Measurements from ENCODE around the gene LRFN4.

Gene LRFN4

DNA sequence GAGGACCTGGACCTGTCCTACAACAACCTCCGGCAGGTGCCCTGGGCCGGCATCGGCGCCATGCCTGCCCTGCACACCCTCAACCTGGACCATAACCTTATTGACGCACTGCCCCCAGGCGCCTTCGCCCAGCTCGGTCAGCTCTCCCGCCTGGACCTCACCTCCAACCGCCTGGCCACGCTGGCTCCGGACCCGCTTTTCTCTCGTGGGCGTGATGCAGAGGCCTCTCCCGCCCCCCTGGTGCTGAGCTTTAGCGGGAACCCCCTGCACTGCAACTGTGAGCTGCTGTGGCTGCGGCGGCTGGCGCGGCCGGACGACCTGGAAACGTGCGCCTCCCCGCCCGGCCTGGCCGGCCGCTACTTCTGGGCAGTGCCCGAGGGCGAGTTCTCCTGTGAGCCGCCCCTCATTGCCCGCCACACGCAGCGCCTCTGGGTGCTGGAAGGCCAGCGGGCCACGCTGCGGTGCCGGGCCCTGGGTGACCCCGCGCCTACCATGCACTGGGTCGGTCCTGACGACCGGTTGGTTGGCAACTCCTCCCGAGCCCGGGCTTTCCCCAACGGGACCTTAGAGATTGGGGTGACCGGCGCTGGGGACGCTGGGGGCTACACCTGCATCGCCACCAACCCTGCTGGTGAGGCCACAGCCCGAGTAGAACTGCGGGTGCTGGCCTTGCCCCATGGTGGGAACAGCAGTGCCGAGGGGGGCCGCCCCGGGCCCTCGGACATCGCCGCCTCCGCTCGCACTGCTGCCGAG lies 1.5 kb downstream of the LRFN4 start:
- DNase-seq (ENCODE audit: low spot score), result no peak

- DNase-seq (ENCODE audit: low spot score), result no peak
Measured at GRCh38 chr11:66858939-66859685, 2.2 kb downstream of the LRFN4 start.

GRCh38 chr11:66859686-66860448 lies 3.0 kb downstream of the LRFN4 start:
- no peak for DNase-seq (ENCODE audit: low spot score)

GRCh38 chr11:66860449-66860831 lies 3.6 kb downstream of the LRFN4 start:
- DNase-seq (ENCODE audit: low spot score), result no peak

- no peak for DNase-seq (ENCODE audit: low spot score)
Measured at GRCh38 chr11:66861038-66861773, 4.3 kb downstream of the LRFN4 start.

DNA sequence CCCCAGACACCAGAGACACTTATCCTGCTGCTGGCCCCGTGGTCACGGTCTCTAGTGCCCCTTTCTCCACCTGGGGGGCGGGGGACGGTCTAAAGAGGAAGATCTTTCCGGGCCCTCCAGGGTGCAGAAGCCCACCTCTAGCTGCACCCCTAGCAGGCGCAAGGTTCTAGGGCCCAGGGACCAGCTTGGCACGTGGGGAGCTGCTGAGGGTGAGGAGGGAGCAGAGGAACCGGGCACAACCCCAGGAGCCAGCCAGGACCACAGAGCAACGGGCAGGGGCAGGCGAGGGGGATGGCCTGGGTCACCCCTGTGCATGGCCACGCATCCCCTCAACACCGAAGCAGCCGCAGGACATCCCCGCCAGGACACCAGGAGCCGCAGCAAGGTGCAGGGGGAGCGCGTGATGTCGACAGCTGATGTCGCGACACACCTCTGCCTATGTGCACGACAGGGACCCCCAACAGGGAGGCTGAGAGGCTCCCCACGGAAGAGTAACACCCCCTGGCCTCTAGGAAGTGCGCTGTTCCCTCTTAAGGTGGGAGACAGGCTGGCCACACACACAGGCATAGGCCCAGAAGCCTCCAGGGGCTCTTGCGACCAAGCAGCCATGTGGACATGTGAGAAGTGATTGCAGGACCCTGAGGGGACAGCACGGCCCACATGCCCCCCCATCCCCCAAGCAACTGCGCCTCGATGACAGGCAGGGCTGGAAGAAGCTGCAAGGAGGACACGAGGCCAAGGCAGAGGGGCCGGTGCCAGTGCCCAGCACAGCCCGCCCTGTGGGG lies 5.1 kb downstream of the LRFN4 start:
- no peak for DNase-seq (ENCODE audit: low spot score)

DNA sequence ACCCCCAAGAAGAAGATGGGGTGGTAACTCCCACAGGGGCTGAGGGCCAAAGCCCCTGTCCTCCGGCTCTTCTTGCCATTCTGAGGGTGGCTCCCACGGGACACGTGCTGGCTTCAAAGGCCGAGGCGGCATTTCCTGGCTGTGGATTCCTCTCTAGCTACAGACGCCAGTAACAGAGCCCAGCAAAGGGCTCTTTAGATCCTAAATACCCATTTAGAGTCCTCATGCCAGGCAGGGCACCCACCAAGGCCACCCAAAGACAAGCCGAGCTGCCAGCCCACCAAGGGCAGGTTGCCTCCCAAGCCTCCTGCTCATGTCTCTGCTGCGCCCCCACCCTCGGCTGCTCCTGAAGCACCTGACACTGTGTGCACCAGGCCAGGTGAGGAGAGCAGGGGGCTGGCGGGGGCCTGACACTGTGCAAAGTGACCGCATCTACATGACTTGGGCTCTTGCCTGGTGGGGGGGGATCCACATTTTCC lies 5.7 kb downstream of the LRFN4 start:
- DNase-seq (ENCODE audit: low spot score), result no peak

DNA sequence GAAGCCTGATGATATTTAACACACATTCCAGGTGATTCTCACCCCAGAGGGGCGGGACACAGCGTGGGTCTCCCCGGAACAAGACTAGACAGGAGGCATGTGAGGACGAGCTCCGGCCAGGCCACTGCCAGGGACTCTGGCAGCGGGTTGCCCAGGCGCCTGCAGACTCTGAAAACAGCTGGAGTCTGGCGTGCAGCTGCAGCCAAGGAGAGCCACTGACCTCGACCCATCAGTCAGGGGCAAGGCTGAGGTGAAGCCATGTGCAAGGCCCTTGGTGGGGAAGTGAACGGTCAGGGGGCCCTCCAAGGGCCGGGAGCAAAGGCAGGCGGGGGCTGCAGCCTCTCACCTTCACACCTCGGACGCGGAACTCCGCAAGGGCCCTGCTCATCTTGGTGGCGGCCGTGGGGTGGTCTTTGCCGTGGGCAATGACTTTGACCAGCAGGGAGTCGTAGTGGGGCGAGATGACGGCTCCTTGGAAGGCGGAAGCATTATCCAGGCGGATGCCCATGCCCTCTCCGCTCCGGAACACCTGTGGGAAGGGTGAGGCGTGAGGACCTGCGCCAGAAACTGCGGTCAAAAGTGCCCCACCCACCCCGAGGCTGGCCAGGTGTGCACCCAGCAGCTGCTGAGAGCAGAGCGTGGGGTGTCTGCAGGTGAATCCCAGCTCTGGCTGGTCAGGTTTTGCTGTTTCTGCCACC lies 6.7 kb downstream of the LRFN4 start:
- no peak for DNase-seq (ENCODE audit: low spot score)

- no peak for DNase-seq (ENCODE audit: low spot score)
Measured at GRCh38 chr11:66864172-66864901, 7.5 kb downstream of the LRFN4 start.

DNA sequence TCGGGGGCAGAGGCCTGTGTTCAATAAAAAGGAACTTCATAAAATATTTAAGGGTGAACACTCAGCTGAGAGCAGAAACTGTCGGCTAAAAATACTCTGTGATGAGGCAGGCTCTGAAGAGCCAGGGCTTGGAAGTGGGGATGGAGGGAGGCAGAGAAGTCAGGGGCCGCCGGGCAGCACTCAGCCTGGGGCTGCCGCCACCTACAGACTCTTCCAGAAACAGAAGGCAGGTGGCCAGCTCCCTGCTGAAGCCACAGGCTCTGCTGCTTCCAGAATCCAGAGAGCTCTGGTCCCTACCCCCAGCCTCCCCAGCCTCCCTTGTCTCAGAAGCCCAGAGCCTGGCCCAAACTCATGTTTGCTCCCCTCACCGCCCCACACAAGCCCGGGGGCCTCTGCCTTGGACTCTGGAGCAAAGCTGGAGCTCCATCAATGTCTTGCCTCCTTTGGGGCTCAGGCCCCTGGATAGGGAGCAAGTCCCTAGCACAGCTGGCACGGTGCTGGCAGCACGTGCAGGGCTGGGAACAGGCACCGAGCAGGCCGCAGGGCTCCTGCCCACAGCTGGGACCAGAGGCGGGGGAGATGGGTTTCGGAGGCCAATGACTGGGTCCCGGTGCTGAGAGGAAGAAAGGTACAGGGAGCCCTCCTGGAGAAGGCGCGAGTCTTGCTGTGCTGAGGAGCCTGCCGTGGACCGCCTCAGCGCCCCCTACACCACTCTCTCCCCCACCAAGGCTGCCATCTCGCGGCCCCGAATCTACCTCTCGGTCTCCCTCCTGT lies 8.2 kb downstream of the LRFN4 start:
- DNase-seq (ENCODE audit: low spot score), result no peak

- no peak for DNase-seq (ENCODE audit: low spot score)
Measured at GRCh38 chr11:66866007-66866406, 9.1 kb downstream of the LRFN4 start.

DNA sequence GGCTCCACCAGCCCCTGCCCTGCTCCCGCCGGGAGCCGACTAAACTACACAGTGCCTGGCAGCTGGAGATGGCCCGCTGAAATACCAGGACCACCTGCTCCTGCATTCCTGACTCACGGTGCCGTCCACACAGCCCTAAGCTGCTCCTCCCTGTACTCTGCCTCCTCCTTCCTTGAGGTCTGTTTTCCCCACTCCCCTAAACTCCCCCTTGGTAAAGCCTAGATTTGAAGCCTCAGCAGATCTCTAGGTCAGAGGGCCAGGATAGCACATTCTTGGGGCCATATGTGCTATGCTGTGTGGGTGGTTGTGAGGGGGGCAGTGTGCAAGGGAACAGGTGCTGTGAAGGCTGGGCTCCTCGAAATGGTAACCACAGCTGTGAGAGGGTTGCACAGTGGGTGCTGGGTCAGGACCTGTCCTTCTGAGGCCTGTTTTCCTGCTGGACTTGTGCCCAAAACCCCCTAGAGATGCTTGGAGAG lies 9.7 kb downstream of the LRFN4 start:
- no peak for DNase-seq (ENCODE audit: low spot score)

DNA sequence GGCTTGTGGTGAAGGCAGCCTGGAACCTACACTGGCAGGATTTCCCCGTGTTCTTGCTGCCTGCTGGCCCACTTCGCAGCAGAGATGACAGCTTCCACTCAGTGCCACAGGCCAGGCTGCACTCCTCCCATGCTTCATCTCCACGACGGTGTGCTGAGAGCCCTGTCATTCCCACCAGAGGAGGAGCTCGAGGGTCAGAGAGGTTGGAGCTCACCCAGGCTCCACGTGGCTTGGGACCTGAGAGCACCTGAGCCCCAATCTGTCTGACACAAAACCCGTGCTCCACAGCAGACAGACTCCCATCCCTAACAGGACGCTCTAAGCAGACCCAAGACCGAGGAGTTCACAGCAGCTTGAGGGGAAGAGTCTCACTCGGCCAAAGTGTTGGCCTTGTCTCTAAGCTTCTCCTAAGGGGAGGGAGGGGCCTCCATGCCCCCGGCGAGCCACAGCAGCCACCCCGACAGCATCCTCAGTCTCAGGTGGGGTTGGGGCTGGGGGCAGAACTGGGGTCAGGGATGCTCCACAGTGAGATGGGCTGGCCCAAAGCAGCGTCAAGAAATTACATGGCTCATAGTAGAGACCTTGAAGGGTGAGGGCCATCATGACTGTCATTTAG lies 10.7 kb downstream of the LRFN4 start:
- DNase-seq (ENCODE audit: low spot score), result peak; percentile 94

GRCh38 chr11:66868082-66868725 lies 11.3 kb downstream of the LRFN4 start:
- DNase-seq (ENCODE audit: low spot score), result no peak

DNA sequence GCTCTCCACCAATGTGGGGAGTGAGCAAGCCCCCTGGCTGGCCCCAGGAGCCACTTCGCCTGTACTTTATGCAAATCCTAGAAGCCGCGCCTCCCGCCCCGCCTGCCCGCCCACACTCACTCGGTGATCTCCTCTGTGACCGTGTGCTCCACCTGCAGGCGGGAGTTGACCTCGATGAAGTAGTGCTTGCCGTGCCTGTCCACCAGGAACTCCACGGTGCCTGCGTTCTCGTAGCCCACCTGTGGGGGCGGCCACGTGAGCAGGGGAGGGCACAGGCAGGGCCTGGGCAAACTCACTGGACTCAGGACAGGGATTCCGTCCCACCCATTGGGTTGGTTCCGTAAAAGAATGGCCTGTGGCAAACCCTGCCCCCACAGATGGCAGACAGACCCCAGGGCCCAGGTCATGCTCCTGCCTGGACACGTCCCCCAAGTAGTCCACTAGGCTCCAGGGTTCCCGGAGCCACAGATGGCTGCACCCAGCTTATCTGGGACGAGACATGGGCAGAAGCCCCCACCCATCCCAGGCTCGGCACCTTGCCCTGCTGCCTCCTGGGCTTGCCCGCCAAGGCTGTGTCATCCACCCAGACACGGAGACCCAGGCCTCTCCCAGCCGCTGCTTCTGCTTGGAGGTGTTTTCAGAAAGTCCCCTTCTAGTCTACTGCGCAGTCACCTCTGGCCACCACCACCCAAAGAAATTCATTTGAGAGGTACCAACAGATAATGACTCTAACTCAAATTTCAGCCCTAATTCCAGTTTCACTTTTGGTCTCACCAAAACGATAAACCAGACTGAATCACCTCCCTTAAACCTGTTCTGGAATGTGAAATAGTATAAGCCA lies 12.1 kb downstream of the LRFN4 start:
- DNase-seq (ENCODE audit: low spot score), result peak; percentile 100

GRCh38 chr11:66869567-66869870 lies 12.7 kb downstream of the LRFN4 start:
- no peak for DNase-seq (ENCODE audit: low spot score)

GRCh38 chr11:66870131-66870530 lies 13.3 kb downstream of the LRFN4 start:
- no peak for DNase-seq (ENCODE audit: low spot score)

Data from HuH-7 (cell line).